Measurements from ENCODE around the gene MFRP. TPM values are rescaled to one million over a fixed set of nuclear protein-coding genes. Genes with fewer than 3 reads are reported as not detected.

MFRP gene
- total RNA-seq, 5 donors from 2014 or later (not counting 1 experiment from before 2014, with no cell fraction given), result not detected

- peaks cover 24 to 33% (median 24%) of the 10 kb centered on the region in 3 donors for H3K4me1 Mint-ChIP-seq
- H3K27ac ChIP-seq (ENCODE audit: low read length), result no peak within 1 kb of the TSS
- POLR2A ChIA-PET, result interaction anchor here in 1 of 2 donors (0.6 kb wide), 1 partner anchor 864 kb away, joined by 6 read pairs; no protein-coding TSS in a partner anchor
- H3K36me3 Mint-ChIP-seq, result peaks cover 7% of the 10 kb centered on the region
- WGBS (ENCODE audit: insufficient coverage), result 13% methylated on average over 49 of the region's 53 CpGs
- H3K27me3 ChIP-seq (replicated peaks in 1 of 2; ENCODE audit: control insufficient read depth in 2 of 2, extremely low read depth in 1 of 2, insufficient read depth in 2 of 2, low read length in 1 of 2), result peaks cover 6 to 74% of the 10 kb centered on the region in 2 experiments
- ATAC-seq (replicated peaks in 1 of 4) (peak in 2 of 4 experiments; percentile 7 to 20), DNase-seq (no peak)
- no peaks in the 10 kb centered on the region for H3K9me3 Mint-ChIP-seq
- H3K4me3 ChIP-seq (ENCODE audit: control insufficient read depth in 1 of 2, extremely low read depth in 1 of 2, low read length in 1 of 2), result peak within 1 kb of the TSS in 1 of 2 donors; percentile 32
- H3K27ac Mint-ChIP-seq, result no peak within 1 kb of the TSS
- peaks cover 9 to 42% of the 10 kb centered on the region in 2 experiments for H3K4me1 ChIP-seq (ENCODE audit: control insufficient read depth in 1 of 2, extremely low read depth in 1 of 2, insufficient read depth in 2 of 2, low read length in 2 of 2)
- peaks cover 23 to 43% of the 10 kb centered on the region in 2 donors for H3K27me3 Mint-ChIP-seq
- peak within 1 kb of the TSS in 1 of 3 donors; percentile 20 for H3K4me3 Mint-ChIP-seq
- no peaks in the 10 kb centered on the region for H3K9me3 ChIP-seq
- CTCF ChIA-PET, result no interaction called here
- peaks cover 2 to 6% of the 10 kb centered on the region in 2 donors for H3K36me3 ChIP-seq (ENCODE audit: control insufficient read depth in 2 of 2, extremely low read depth in 1 of 2, insufficient read depth in 1 of 2, low read length in 1 of 2)
These were observed 5.9 kb downstream of the MFRP start, which contains the start of gene C1QTNF5 for GRCh38 chr11:119340335-119341221. Gene C1QTNF5 (minus strand): TSS chr11:119340883. CDS start chr11:119340397, 486 bp downstream.

GRCh38 chr11:119339589-119340334 lies 6.7 kb downstream of the MFRP start:
- Histone ChIP-seq H3K4me3 (ENCODE audit: control insufficient read depth in 1 of 2, extremely low read depth in 1 of 2, low read length in 1 of 2) (peak overlapping the region in 1 of 2 donors; percentile 32), H3K4me1 (ENCODE audit: control insufficient read depth in 1 of 2, extremely low read depth in 1 of 2, insufficient read depth in 2 of 2, low read length in 2 of 2) (peaks cover 13 to 50% of the 10 kb centered on the region in 2 experiments), H3K9me3 (no peaks in the 10 kb centered on the region), H3K27ac (ENCODE audit: low read length) (no peak overlapping the region), H3K36me3 (ENCODE audit: control insufficient read depth in 2 of 2, extremely low read depth in 1 of 2, insufficient read depth in 1 of 2, low read length in 1 of 2) (peaks cover 2 to 6% of the 10 kb centered on the region in 2 donors), H3K27me3 (replicated peaks in 1 of 2; ENCODE audit: control insufficient read depth in 2 of 2, extremely low read depth in 1 of 2, insufficient read depth in 2 of 2, low read length in 1 of 2) (peaks cover 6 to 65% of the 10 kb centered on the region in 2 experiments)
- peak in 2 of 35 experiments; percentile 41 to 53 for DNase-seq
- WGBS (ENCODE audit: insufficient coverage), result 18% methylated on average over 73 of the region's 86 CpGs
- ATAC-seq (replicated peaks in 1 of 4), result peak in 2 of 4 experiments; percentile 5 to 28
- POLR2A ChIA-PET, result no interaction called here
- Mint-ChIP-seq H3K4me1 (peaks cover 28 to 41% (median 32%) of the 10 kb centered on the region in 3 donors), H3K27me3 (peaks cover 18 to 39% of the 10 kb centered on the region in 2 donors), H3K9me3 (no peaks in the 10 kb centered on the region), H3K36me3 (peaks cover 7% of the 10 kb centered on the region), H3K27ac (no peak overlapping the region), H3K4me3 (peak overlapping the region in 2 of 3 donors; percentile 31 to 65)
- CTCF ChIA-PET, result interaction anchor here in 1 of 2 donors (2.8 kb wide), 1 partner anchor 18 kb away, joined by 10 read pairs; no protein-coding TSS in a partner anchor

- peaks cover 14 to 52% of the 10 kb centered on the region in 2 experiments for H3K4me1 ChIP-seq (ENCODE audit: control insufficient read depth in 1 of 2, extremely low read depth in 1 of 2, insufficient read depth in 2 of 2, low read length in 2 of 2)
- peaks cover 18 to 39% of the 10 kb centered on the region in 2 donors for H3K27me3 Mint-ChIP-seq
- no peak overlapping the region for H3K27ac ChIP-seq (ENCODE audit: low read length)
- H3K27ac Mint-ChIP-seq, result peak overlapping the region in 1 of 2 donors; percentile 27
- peaks cover 32 to 47% (median 36%) of the 10 kb centered on the region in 3 donors for H3K4me1 Mint-ChIP-seq
- 85% methylated on average over 10 of the region's 11 CpGs for WGBS (ENCODE audit: insufficient coverage)
- ChIA-PET POLR2A (no interaction called here), CTCF (interaction anchor here (0.6 to 2.8 kb wide), 8 partner anchors 9 to 843 kb away, joined by 3 to 11 read pairs (median 6); no protein-coding TSS in a partner anchor)
- H3K36me3 ChIP-seq (ENCODE audit: control insufficient read depth in 2 of 2, extremely low read depth in 1 of 2, insufficient read depth in 1 of 2, low read length in 1 of 2), result peaks cover 2 to 6% of the 10 kb centered on the region in 2 donors
- peaks cover 6 to 59% of the 10 kb centered on the region in 2 experiments for H3K27me3 ChIP-seq (replicated peaks in 1 of 2; ENCODE audit: control insufficient read depth in 2 of 2, extremely low read depth in 1 of 2, insufficient read depth in 2 of 2, low read length in 1 of 2)
- ATAC-seq (replicated peaks in 1 of 4) (no peak), DNase-seq (no peak)
- no peaks in the 10 kb centered on the region for H3K9me3 Mint-ChIP-seq
- peak overlapping the region in 2 of 3 donors; percentile 31 to 65 for H3K4me3 Mint-ChIP-seq
- H3K4me3 ChIP-seq (ENCODE audit: control insufficient read depth in 1 of 2, extremely low read depth in 1 of 2, low read length in 1 of 2), result no peak overlapping the region
- H3K9me3 ChIP-seq, result no peaks in the 10 kb centered on the region
- H3K36me3 Mint-ChIP-seq, result peaks cover 7% of the 10 kb centered on the region
These were observed 7.4 kb downstream of the MFRP start for GRCh38 chr11:119338965-119339588.

GRCh38 chr11:119338318-119338890 lies 8.1 kb downstream of the MFRP start:
- H3K27me3 Mint-ChIP-seq, result peaks cover 15 to 34% of the 10 kb centered on the region in 2 donors
- peak in 3 of 4 experiments; percentile 17 to 23 (median 23) for ATAC-seq (replicated peaks in 1 of 4)
- POLR2A ChIA-PET, result interaction anchor here (0.5 to 0.6 kb wide), 5 partner anchors 10 to 734 kb away, joined by 5 to 14 read pairs (median 10); no protein-coding TSS in a partner anchor
- CTCF ChIA-PET, result interaction anchor here (0.6 to 2.8 kb wide), 27 partner anchors 9 to 1273 kb away, joined by 3 to 11 read pairs (median 4); partner anchors contain the start of genes CBL (in 2 of the 2) and NLRX1 (in 1 of the 2)
- no peaks in the 10 kb centered on the region for H3K9me3 Mint-ChIP-seq
- peak in 34 of 35 experiments; percentile 22 to 84 (median 60) for DNase-seq
- peak overlapping the region in 2 of 3 donors; percentile 26 to 65 for H3K4me3 Mint-ChIP-seq
- Histone ChIP-seq H3K4me1 (ENCODE audit: control insufficient read depth in 1 of 2, extremely low read depth in 1 of 2, insufficient read depth in 2 of 2, low read length in 2 of 2) (peaks cover 14 to 58% of the 10 kb centered on the region in 2 experiments), H3K27me3 (replicated peaks in 1 of 2; ENCODE audit: control insufficient read depth in 2 of 2, extremely low read depth in 1 of 2, insufficient read depth in 2 of 2, low read length in 1 of 2) (peaks cover 6 to 53% of the 10 kb centered on the region in 2 experiments), H3K9me3 (no peaks in the 10 kb centered on the region), H3K36me3 (ENCODE audit: control insufficient read depth in 2 of 2, extremely low read depth in 1 of 2, insufficient read depth in 1 of 2, low read length in 1 of 2) (peaks cover 2 to 6% of the 10 kb centered on the region in 2 donors), H3K4me3 (ENCODE audit: control insufficient read depth in 1 of 2, extremely low read depth in 1 of 2, low read length in 1 of 2) (no peak overlapping the region), H3K27ac (ENCODE audit: low read length) (no peak overlapping the region)
- 38% methylated on average over 10 of the region's 17 CpGs for WGBS (ENCODE audit: insufficient coverage)
- no peak overlapping the region for H3K27ac Mint-ChIP-seq
- H3K36me3 Mint-ChIP-seq, result peaks cover 7% of the 10 kb centered on the region
- H3K4me1 Mint-ChIP-seq, result peaks cover 38 to 50% (median 40%) of the 10 kb centered on the region in 3 donors

- DNase-seq (no peak), ATAC-seq (replicated peaks in 1 of 4) (no peak)
- CTCF ChIA-PET, result interaction anchor here (0.5 to 2.8 kb wide), 28 partner anchors 9 to 1274 kb away, joined by 3 to 11 read pairs (median 4); partner anchors contain the start of genes CBL (in 2 of the 2), C2CD2L (in 1 of the 2), MFRP (in 1 of the 2) and NLRX1 (in 1 of the 2)
- peaks cover 14 to 58% of the 10 kb centered on the region in 2 experiments for H3K4me1 ChIP-seq (ENCODE audit: control insufficient read depth in 1 of 2, extremely low read depth in 1 of 2, insufficient read depth in 2 of 2, low read length in 2 of 2)
- peaks cover 2 to 6% of the 10 kb centered on the region in 2 donors for H3K36me3 ChIP-seq (ENCODE audit: control insufficient read depth in 2 of 2, extremely low read depth in 1 of 2, insufficient read depth in 1 of 2, low read length in 1 of 2)
- peaks cover 6 to 47% of the 10 kb centered on the region in 2 experiments for H3K27me3 ChIP-seq (replicated peaks in 1 of 2; ENCODE audit: control insufficient read depth in 2 of 2, extremely low read depth in 1 of 2, insufficient read depth in 2 of 2, low read length in 1 of 2)
- H3K4me3 Mint-ChIP-seq, result peak overlapping the region in 1 of 3 donors; percentile 93
- peaks cover 38 to 55% (median 42%) of the 10 kb centered on the region in 3 donors for H3K4me1 Mint-ChIP-seq
- no peaks in the 10 kb centered on the region for H3K9me3 ChIP-seq
- H3K36me3 Mint-ChIP-seq, result peaks cover 7% of the 10 kb centered on the region
- WGBS (ENCODE audit: insufficient coverage), result 100% methylated on average over 1 of the region's 9 CpGs
- no peak overlapping the region for H3K27ac ChIP-seq (ENCODE audit: low read length)
- peaks cover 12 to 28% of the 10 kb centered on the region in 2 donors for H3K27me3 Mint-ChIP-seq
- H3K4me3 ChIP-seq (ENCODE audit: control insufficient read depth in 1 of 2, extremely low read depth in 1 of 2, low read length in 1 of 2), result no peak overlapping the region
- no peak overlapping the region for H3K27ac Mint-ChIP-seq
- POLR2A ChIA-PET, result interaction anchor here (0.6 kb wide), 3 partner anchors 16 to 324 kb away, joined by 3 to 11 read pairs (median 8); no protein-coding TSS in a partner anchor
- no peaks in the 10 kb centered on the region for H3K9me3 Mint-ChIP-seq
These were observed 8.8 kb downstream of the MFRP start for GRCh38 chr11:119337581-119338317.
